Measurements from ENCODE around the gene ENTREP1. TPM values are rescaled to one million over a fixed set of nuclear protein-coding genes. Genes with fewer than 3 reads are reported as not detected.
A peak's percentile ranks its signal among the peaks of the same experiment; 100 is the strongest.
"Not testable (repeated sequence)": the region's sequence is repeated elsewhere in the genome, so short reads cannot be mapped to it uniquely, and the experiment has no call there.

Gene ENTREP1
- total RNA-seq, 1 experiment from 2014 or later, result 0.35 TPM

GRCh38 chr9:69432623-69433022, 107.6 kb downstream of the ENTREP1 start:
- H2AFZ ChIP-seq, result no peak overlapping the region
- no peak for TF ChIP-seq CTCF (conservative IDR thresholded peaks at IDR 0.05)
- TF ChIP-seq EZH2 (IDR thresholded peaks at IDR 0.05; ENCODE audit: low read depth), result no peak
- H3K79me2 ChIP-seq (ENCODE audit: low read depth), result no peaks in the 10 kb centered on the region
- H3K27me3 ChIP-seq (ENCODE audit: insufficient read depth, low read depth), result no peaks in the 10 kb centered on the region
- no peaks in the 10 kb centered on the region for H3K9me2 ChIP-seq (ENCODE audit: insufficient read depth)
- ChIA-PET CTCF (no interaction called here), POLR2A (ENCODE audit: unreplicated experiment) (no interaction called here)
- no peaks in the 10 kb centered on the region for H3K36me3 ChIP-seq (ENCODE audit: low read depth)
- no peaks in the 10 kb centered on the region for H3F3A ChIP-seq (ENCODE audit: insufficient read depth, low read depth)
- H3K9me3 ChIP-seq (ENCODE audit: insufficient read depth, low read depth), result no peaks in the 10 kb centered on the region
- H3K27ac ChIP-seq, result no peak overlapping the region
- no peaks in the 10 kb centered on the region for H3K4me1 ChIP-seq (replicated peaks; ENCODE audit: insufficient read depth)
- DNase-seq, result no peak
- no peak overlapping the region for H3K4me2 ChIP-seq
- intact Hi-C loops (cut with micrococcal nuclease; ENCODE audit: unreplicated experiment), result no loop called here
- H4K20me1 ChIP-seq (ENCODE audit: insufficient read depth), result no peaks in the 10 kb centered on the region
- no TSS peak for BruUV-seq (replicated peaks)
- H3K4me3 ChIP-seq, result no peak overlapping the region

- Histone ChIP-seq H3K36me3 (ENCODE audit: low read depth) (no peaks in the 10 kb centered on the region), H3K79me2 (ENCODE audit: low read depth) (no peaks in the 10 kb centered on the region), H3F3A (ENCODE audit: insufficient read depth, low read depth) (no peaks in the 10 kb centered on the region), H3K4me1 (replicated peaks; ENCODE audit: insufficient read depth) (no peaks in the 10 kb centered on the region), H4K20me1 (ENCODE audit: insufficient read depth) (no peaks in the 10 kb centered on the region), H3K4me3 (no peak overlapping the region), H3K4me2 (no peak overlapping the region), H3K27me3 (ENCODE audit: insufficient read depth, low read depth) (no peaks in the 10 kb centered on the region), H3K27ac (no peak overlapping the region), H3K9me2 (ENCODE audit: insufficient read depth) (no peaks in the 10 kb centered on the region), H3K9me3 (ENCODE audit: insufficient read depth, low read depth) (no peaks in the 10 kb centered on the region), H2AFZ (no peak overlapping the region)
- ChIA-PET CTCF (interaction anchor here (0.7 kb wide), 1 partner anchor 64 kb away, joined by 4 read pairs; no protein-coding TSS in a partner anchor), POLR2A (ENCODE audit: unreplicated experiment) (no interaction called here)
- TF ChIP-seq CTCF (conservative IDR thresholded peaks at IDR 0.05) (no peak), EZH2 (IDR thresholded peaks at IDR 0.05; ENCODE audit: low read depth) (no peak)
- DNase-seq, result peak in 1 of 2 experiments; percentile 55
- no TSS peak for BruUV-seq (replicated peaks)
- intact Hi-C loops (cut with micrococcal nuclease; ENCODE audit: unreplicated experiment), result no loop called here
Observed at GRCh38 chr9:69433392-69433791, 108.4 kb downstream of the ENTREP1 start.

- POLR2A ChIA-PET (ENCODE audit: unreplicated experiment), result no interaction called here
Observed at GRCh38 chr9:69433968-69434367, 109.0 kb downstream of the ENTREP1 start.

GRCh38 chr9:69439654-69440053, 114.6 kb downstream of the ENTREP1 start:
- intact Hi-C loops (cut with micrococcal nuclease; ENCODE audit: unreplicated experiment); H3K27ac ChIP-seq; DNase-seq; POLR2A ChIA-PET (ENCODE audit: unreplicated experiment); H3K4me2 ChIP-seq; BruUV-seq (replicated peaks); H3K36me3 ChIP-seq (ENCODE audit: low read depth); H3K9me2 ChIP-seq (ENCODE audit: insufficient read depth); H3K9me3 ChIP-seq (ENCODE audit: insufficient read depth, low read depth); H3K27me3 ChIP-seq (ENCODE audit: insufficient read depth, low read depth); H2AFZ ChIP-seq; H3K79me2 ChIP-seq (ENCODE audit: low read depth); H3K4me3 ChIP-seq; H4K20me1 ChIP-seq (ENCODE audit: insufficient read depth); H3F3A ChIP-seq (ENCODE audit: insufficient read depth, low read depth); CTCF ChIA-PET; H3K4me1 ChIP-seq (replicated peaks; ENCODE audit: insufficient read depth): not testable (repeated sequence)

More at GRCh38 chr9:69433968-69434367, 109.0 kb downstream of the ENTREP1 start:
- H3K4me3 ChIP-seq, result no peak overlapping the region
- H3K4me1 ChIP-seq (replicated peaks; ENCODE audit: insufficient read depth), result no peaks in the 10 kb centered on the region
- TF ChIP-seq CTCF (conservative IDR thresholded peaks at IDR 0.05), result no peak
- TF ChIP-seq EZH2 (IDR thresholded peaks at IDR 0.05; ENCODE audit: low read depth), result no peak
- H3K4me2 ChIP-seq, result no peak overlapping the region
- no peak overlapping the region for H3K27ac ChIP-seq
- H3K9me3 ChIP-seq (ENCODE audit: insufficient read depth, low read depth), result no peaks in the 10 kb centered on the region
- no peak for DNase-seq
- no peaks in the 10 kb centered on the region for H3K9me2 ChIP-seq (ENCODE audit: insufficient read depth)
- no peaks in the 10 kb centered on the region for H4K20me1 ChIP-seq (ENCODE audit: insufficient read depth)
- no peaks in the 10 kb centered on the region for H3K27me3 ChIP-seq (ENCODE audit: insufficient read depth, low read depth)
- intact Hi-C loops (cut with micrococcal nuclease; ENCODE audit: unreplicated experiment), result no loop called here
- no peak overlapping the region for H2AFZ ChIP-seq
- BruUV-seq (replicated peaks), result no TSS peak
- CTCF ChIA-PET, result interaction anchor here (0.7 kb wide), 1 partner anchor 64 kb away, joined by 4 read pairs; no protein-coding TSS in a partner anchor
- H3F3A ChIP-seq (ENCODE audit: insufficient read depth, low read depth), result no peaks in the 10 kb centered on the region
- H3K79me2 ChIP-seq (ENCODE audit: low read depth), result no peaks in the 10 kb centered on the region
- no peaks in the 10 kb centered on the region for H3K36me3 ChIP-seq (ENCODE audit: low read depth)

- H3F3A ChIP-seq (ENCODE audit: insufficient read depth, low read depth); H3K4me3 ChIP-seq; H3K9me2 ChIP-seq (ENCODE audit: insufficient read depth); H3K79me2 ChIP-seq (ENCODE audit: low read depth); H4K20me1 ChIP-seq (ENCODE audit: insufficient read depth); H3K4me1 ChIP-seq (replicated peaks; ENCODE audit: insufficient read depth); H2AFZ ChIP-seq; H3K36me3 ChIP-seq (ENCODE audit: low read depth); intact Hi-C loops (cut with micrococcal nuclease; ENCODE audit: unreplicated experiment); H3K27me3 ChIP-seq (ENCODE audit: insufficient read depth, low read depth); H3K9me3 ChIP-seq (ENCODE audit: insufficient read depth, low read depth); H3K27ac ChIP-seq; CTCF ChIA-PET; POLR2A ChIA-PET (ENCODE audit: unreplicated experiment); BruUV-seq (replicated peaks); H3K4me2 ChIP-seq: not testable (repeated sequence)
- peak in 1 of 2 experiments; percentile 17 for DNase-seq
Observed at GRCh38 chr9:69440254-69440955, 115.4 kb downstream of the ENTREP1 start.
